IMR-90 (cell line): ENCODE results near the gene EXOC6B. TPM values are rescaled to one million over a fixed set of nuclear protein-coding genes. Genes with fewer than 3 reads are reported as not detected.

ENCODE experiments used
- ATAC-seq: fragments of 200-7000 bp; cut with Tn5 transposase; 2 replicates; pipeline ENCODE4 v1.9.1; 2020; ENCODE audit warnings: low read depth, mild to moderate bottlenecking, moderate library complexity
- BruUV-seq: library from RNA; stranded (reverse); fragments of 400-500 nt; replicated peaks from 2 replicates; lab custom pipeline; 2021; lab: Mats Ljungman, UMichigan
- CTCF ChIA-PET: fragments of 300-600 bp; formaldehyde crosslinking; extraction: SDS; loops from one replicate; lab custom pipeline; 2021; ENCODE audit warnings: antibody characterized with exemption; lab: Yijun Ruan, JAX
- POLR2A ChIA-PET: fragments of 300-600 bp; sonication (Branson Sonifier 250); formaldehyde crosslinking; loops from one replicate; lab custom pipeline; 2022; ENCODE audit warnings: antibody characterized with exemption; ENCODE audit not compliant: unreplicated experiment; lab: Charles Lee
- DNase-seq: peaks from one replicate; pipeline ENCODE4 v3.0.0; 2013
- H2AFZ ChIP-seq: replicated peaks from 2 replicates; pipeline ENCODE3; 2013; ENCODE audit warnings: low read length, mild to moderate bottlenecking; ENCODE audit not compliant: poor library complexity
- H2AK5ac ChIP-seq: 2 replicates; pipeline ENCODE4 v1.6.1; 2013; ENCODE audit warnings: low read depth, low read length, inconsistent platforms
- H2AK9ac ChIP-seq: replicated peaks from 2 replicates; pipeline ENCODE3; 2013; ENCODE audit warnings: mild to moderate bottlenecking, low read depth, low read length, moderate library complexity; ENCODE audit not compliant: poor library complexity
- H2BK120ac ChIP-seq: 2 replicates; pipeline ENCODE4 v1.6.1; 2013; ENCODE audit warnings: low read depth, low read length, inconsistent platforms
- H2BK15ac ChIP-seq: 3 replicates; pipeline ENCODE4 v1.6.1; 2013; ENCODE audit warnings: low read depth, low read length, inconsistent platforms
- H2BK20ac ChIP-seq: 2 replicates; pipeline ENCODE4 v1.6.1; 2013; ENCODE audit warnings: low read depth, mild to moderate bottlenecking, inconsistent platforms, low read length, moderate library complexity
- H2BK5ac ChIP-seq: 2 replicates; pipeline ENCODE4 v1.6.1; 2013; ENCODE audit warnings: mild to moderate bottlenecking, low read depth, low read length, inconsistent platforms; ENCODE audit not compliant: poor library complexity, severe bottlenecking
- H3K14ac ChIP-seq: replicated peaks from 2 replicates; pipeline ENCODE4 v1.6.1; 2013; ENCODE audit warnings: low read depth, low read length, inconsistent platforms
- H3K18ac ChIP-seq: 2 replicates; pipeline ENCODE4 v1.6.1; 2013; ENCODE audit warnings: low read depth, low read length, control low read depth
- H3K23ac ChIP-seq: 2 replicates; pipeline ENCODE4 v1.6.1; 2013; ENCODE audit warnings: low read depth, low read length, inconsistent platforms
- H3K27ac ChIP-seq: 2 replicates; pipeline ENCODE4 v1.5.1; 2013; ENCODE audit warnings: mild to moderate bottlenecking, control low read depth, low read length; ENCODE audit not compliant: insufficient read depth
- H3K27me3 ChIP-seq: 2 replicates; pipeline ENCODE4 v1.6.1; 2013; ENCODE audit warnings: low read length; ENCODE audit not compliant: control insufficient read depth, insufficient read depth
- H3K36me3 ChIP-seq: 2 replicates; pipeline ENCODE4 v1.6.1; 2013; ENCODE audit warnings: low read length, mixed read lengths; ENCODE audit not compliant: control insufficient read depth, insufficient read depth
- H3K4ac ChIP-seq: 2 replicates; pipeline ENCODE4 v1.6.1; 2013; ENCODE audit warnings: low read depth, low read length, inconsistent platforms
- H3K4me1 ChIP-seq: 2 replicates; pipeline ENCODE4 v1.6.1; 2013; ENCODE audit warnings: low read length, mixed read lengths; ENCODE audit not compliant: control insufficient read depth, insufficient read depth
- H3K4me2 ChIP-seq: 2 replicates; pipeline ENCODE4 v1.6.1; 2013; ENCODE audit warnings: low read depth, mild to moderate bottlenecking, control low read depth, low read length, moderate library complexity
- H3K4me3 ChIP-seq: 2 replicates; pipeline ENCODE4 v1.5.1; 2013; ENCODE audit warnings: low read depth, mild to moderate bottlenecking, control low read depth, low read length, moderate library complexity; ENCODE audit not compliant: insufficient read depth
- H3K56ac ChIP-seq: 2 replicates; pipeline ENCODE4 v1.6.1; 2013; ENCODE audit warnings: low read length, inconsistent platforms; ENCODE audit not compliant: insufficient read depth; ENCODE audit errors: extremely low read depth
- H3K79me1 ChIP-seq, 2 experiments: 2 replicates each; pipeline ENCODE4 v1.6.1; 2013; ENCODE audit warnings: low read length in 2 of 2, inconsistent platforms in 1 of 2, low read depth in 1 of 2
- H3K9ac ChIP-seq: 2 replicates; pipeline ENCODE4 v1.6.1; 2013; ENCODE audit warnings: low read depth, low read length, control low read depth
- H3K9me1 ChIP-seq: 2 replicates; pipeline ENCODE4 v1.6.1; 2013; ENCODE audit warnings: low read length, inconsistent platforms; ENCODE audit not compliant: insufficient read depth
- H3K9me3 ChIP-seq: 2 replicates; pipeline ENCODE4 v1.6.1; 2013; ENCODE audit warnings: low read length; ENCODE audit not compliant: control insufficient read depth, insufficient read depth
- H4K20me1 ChIP-seq: 2 replicates; pipeline ENCODE4 v1.6.1; 2013; ENCODE audit warnings: low read length, inconsistent platforms; ENCODE audit not compliant: insufficient read depth
- H4K5ac ChIP-seq: 2 replicates; pipeline ENCODE4 v1.6.1; 2013; ENCODE audit warnings: mild to moderate bottlenecking, low read depth, low read length, control low read depth
- H4K8ac ChIP-seq, 2 experiments: 2 replicates each; pipeline ENCODE4 v1.6.1; 2013; ENCODE audit warnings: low read depth in 2 of 2, low read length in 2 of 2, control low read depth in 1 of 2, inconsistent platforms in 1 of 2
- H4K91ac ChIP-seq: 2 replicates; pipeline ENCODE4 v1.6.1; 2013; ENCODE audit warnings: low read depth, low read length, inconsistent platforms; ENCODE audit not compliant: insufficient read depth
- BHLHE40 ChIP-seq: fragments of 150-350 bp; IDR thresholded peaks from 2 replicates; pipeline ENCODE4 v1.6.1; 2016; ENCODE audit warnings: mild to moderate bottlenecking, low read depth, low read length
- CEBPB ChIP-seq: IDR thresholded peaks from 2 replicates; pipeline ENCODE4 v1.6.1; 2012; ENCODE audit warnings: low read depth, low read length, improper control_type of control experiment
- CHD1 ChIP-seq: IDR thresholded peaks from 2 replicates; pipeline ENCODE4 v1.6.1; 2012; ENCODE audit warnings: low read depth, low read length, improper control_type of control experiment
- CTCF ChIP-seq: conservative IDR thresholded peaks from 2 replicates; pipeline ENCODE4 v1.5.1; 2012; ENCODE audit warnings: mild to moderate bottlenecking, low read depth, low read length, improper control_type of control experiment
- ELK1 ChIP-seq: fragments of 150-350 bp; IDR thresholded peaks from 2 replicates; pipeline ENCODE4 v1.6.1; 2016; ENCODE audit warnings: low read depth, mild to moderate bottlenecking, low read length, moderate library complexity, borderline replicate concordance
- FOS ChIP-seq: fragments of 150-350 bp; IDR thresholded peaks from 2 replicates; pipeline ENCODE4 v1.6.1; 2016; ENCODE audit warnings: low read depth, low read length
- MAFK ChIP-seq: IDR thresholded peaks from 2 replicates; pipeline ENCODE4 v1.6.1; 2012; ENCODE audit warnings: low read depth, low read length, improper control_type of control experiment
- MAZ ChIP-seq: IDR thresholded peaks from 2 replicates; pipeline ENCODE4 v1.6.1; 2012; ENCODE audit warnings: low read depth, mild to moderate bottlenecking, low read length, improper control_type of control experiment, moderate library complexity, borderline replicate concordance
- MXI1 ChIP-seq: IDR thresholded peaks from 2 replicates; pipeline ENCODE4 v1.6.1; 2012; ENCODE audit warnings: low read depth, mild to moderate bottlenecking, low read length, moderate library complexity, borderline replicate concordance
- NFE2L2 ChIP-seq: fragments of 150-350 bp; IDR thresholded peaks from 2 replicates; pipeline ENCODE4 v1.6.1; 2016; ENCODE audit warnings: low read depth, mild to moderate bottlenecking, low read length
- RAD21 ChIP-seq: IDR thresholded peaks from 2 replicates; pipeline ENCODE4 v1.6.1; 2012; ENCODE audit warnings: low read length, improper control_type of control experiment
- RCOR1 ChIP-seq: IDR thresholded peaks from 2 replicates; pipeline ENCODE4 v1.6.1; 2012; ENCODE audit warnings: mild to moderate bottlenecking, low read length, improper control_type of control experiment; ENCODE audit not compliant: insufficient replicate concordance
- RFX5 ChIP-seq: IDR thresholded peaks from 2 replicates; pipeline ENCODE4 v1.8.0; 2012; ENCODE audit warnings: low read depth, mild to moderate bottlenecking, low read length, moderate library complexity
- WGBS, 2 experiments: methylation state at CpG; one replicate each; pipeline versions ENCODE4 v1.1.5 to v1.1.7; 2013; ENCODE audit warnings: missing lambda C conversion rate in 2 of 2; ENCODE audit not compliant: insufficient read length in 1 of 2; ENCODE audit errors: extremely low coverage in 2 of 2; 5-methylcytosine and 5-hydroxymethylcytosine counted together
- dilution Hi-C: fragments of 300-500 bp; cut with HindIII; formaldehyde crosslinking; loops from one replicate; pipeline ENCODE4 v1.14.3; 2018; ENCODE audit warnings: low sequenced_read_pairs; ENCODE audit not compliant: unreplicated experiment
- in situ Hi-C: fragments of 300-500 bp; cut with MboI; formaldehyde crosslinking; loops from 3 replicates; pipeline ENCODE4 v1.14.3; 2019; ENCODE audit warnings: low sequenced_read_pairs, inconsistent platforms, mixed read lengths
- intact Hi-C: fragments of 100-400 bp; cut with micrococcal nuclease; formaldehyde crosslinking; loops from 2 replicates; pipeline ENCODE4 v1.10.0; 2022
- polyA plus RNA-seq, 3 experiments: library from polyadenylated mRNA; depleted of rRNA; stranded (reverse); fragments of >200 nt; gene quantifications; 2 replicates each; pipeline ENCODE4 v1.2.3, GENCODE V29; 2012; ENCODE audit warnings: low replicate concordance in 1 of 3
- total RNA-seq: library from RNA; depleted of rRNA; stranded (reverse); fragments of >200 nt; gene quantifications from 2 replicates; pipeline ENCODE4 v1.2.3, GENCODE V29; 2012

Gene EXOC6B
- total and polyA plus RNA-seq, 2 of the 4 experiments (the other 2 are of a cell fraction), result 10.2 to 29.4 TPM

GRCh38 chr2:72291059-72291458, 534.8 kb downstream of the EXOC6B start:
- Histone ChIP-seq H4K20me1 (no peaks in the 10 kb centered on the region), H3K23ac (no peak overlapping the region), H3K9me3 (no peaks in the 10 kb centered on the region), H3K9ac (no peak overlapping the region), H3K18ac (no peak overlapping the region), H3K9me1 (no peaks in the 10 kb centered on the region), H2AK5ac (no peak overlapping the region), H2AFZ (no peak overlapping the region), H4K91ac (no peak overlapping the region), H4K8ac (no peak overlapping the region), H2BK5ac (no peak overlapping the region), H2BK20ac (no peak overlapping the region), H3K4ac (no peak overlapping the region), H3K14ac (no peak overlapping the region), H3K4me3 (no peak overlapping the region), H3K79me1 (no peaks in the 10 kb centered on the region), H3K36me3 (no peaks in the 10 kb centered on the region), H2AK9ac (no peak overlapping the region), H3K4me2 (peak overlapping the region; percentile 79), H3K27ac (no peak overlapping the region), H3K27me3 (no peaks in the 10 kb centered on the region), H3K56ac (no peak overlapping the region), H3K4me1 (no peaks in the 10 kb centered on the region), H2BK15ac (no peak overlapping the region), H2BK120ac (no peak overlapping the region), H4K5ac (no peak overlapping the region)
- peak; percentile 67 for DNase-seq
- TF ChIP-seq RAD21, result no peak
- TF ChIP-seq BHLHE40, result peak; percentile 49; the same call in 1 of the 2 replicates
- no peak for TF ChIP-seq RCOR1
- peak; percentile 45; the same call in 1 of the 2 replicates for TF ChIP-seq FOS
- TF ChIP-seq CEBPB, result no peak
- TF ChIP-seq CHD1, result no peak
- no peak for TF ChIP-seq MAFK
- TF ChIP-seq CTCF, result no peak
- no peak for TF ChIP-seq ELK1
- TF ChIP-seq NFE2L2, result no peak
- no peak for TF ChIP-seq MAZ
- TF ChIP-seq MXI1, result no peak
- no peak for TF ChIP-seq RFX5
- dilution Hi-C loops, result no loop called here
- POLR2A ChIA-PET, result no interaction called here
- WGBS, 2 experiments, result no CpG with 5 or more reads among the region's 4 CpGs
- CTCF ChIA-PET, result interaction anchor here (0.7 to 1.6 kb wide), 5 partner anchors 10 to 141 kb away, joined by 3 to 4 read pairs (median 3); no protein-coding TSS in a partner anchor
- in situ Hi-C loops, result no loop called here
- ATAC-seq, result peak; percentile 75
- intact Hi-C loops, result no loop called here
- no TSS peak for BruUV-seq
